ENCODE data around the gene SCGB1D4. TPM values are rescaled to one million over a fixed set of nuclear protein-coding genes. Genes with fewer than 3 reads are reported as not detected.

Gene SCGB1D4
- total RNA-seq, 1 experiment from 2014 or later, result not detected

DNA sequence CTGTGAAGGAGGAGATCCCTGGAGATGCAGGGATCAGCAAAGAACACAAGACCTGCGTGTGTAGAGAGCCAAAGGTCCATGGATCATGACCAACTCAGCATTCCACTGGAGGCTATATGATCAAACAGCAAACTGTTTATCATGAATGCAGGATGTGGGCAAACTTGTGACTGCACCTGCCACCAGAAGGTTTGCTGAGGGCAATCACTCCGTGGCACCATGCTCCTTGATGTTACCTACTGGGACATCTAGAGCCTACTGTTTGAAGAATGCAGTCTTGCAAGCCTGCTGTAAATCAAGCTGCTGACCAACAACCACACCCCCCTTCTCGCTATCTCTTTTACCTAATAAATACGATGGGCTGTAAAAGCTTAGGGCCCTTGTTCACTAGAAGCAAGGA, 47.2 kb downstream of the SCGB1D4 start:
- DNase-seq (ENCODE audit: low read depth, low spot score) (no peak), ATAC-seq (no peak)
- Histone ChIP-seq H3K9me3 (ENCODE audit: control insufficient read depth in 1 of 2, insufficient read depth in 1 of 2, low read depth in 1 of 2, low read length in 2 of 2) (peaks cover 10 to 16% of the 10 kb centered on the region in 2 experiments; a peak in 2 of 4 replicates), H2AFZ (ENCODE audit: low read depth, low read length, poor library complexity, severe bottlenecking) (no peak overlapping the region), H3K4me3 (replicated peaks in 1 of 2; ENCODE audit: low read depth in 1 of 2, low read length in 2 of 2) (no peak overlapping the region), H3K36me3 (ENCODE audit: control insufficient read depth in 1 of 2, insufficient read depth in 2 of 2, low read length in 2 of 2) (no peaks in the 10 kb centered on the region), H3K9me2 (ENCODE audit: insufficient read depth) (no peaks in the 10 kb centered on the region), H4K20me1 (ENCODE audit: insufficient read depth) (no peaks in the 10 kb centered on the region), H3K9ac (ENCODE audit: low read length) (no peak overlapping the region), H3K4me2 (ENCODE audit: low read length) (no peak overlapping the region), H3K4me1 (ENCODE audit: control insufficient read depth in 1 of 2, insufficient read depth in 2 of 2, low read length in 2 of 2) (no peaks in the 10 kb centered on the region), H3K27ac (ENCODE audit: low read depth, low read length) (no peak overlapping the region), H3K27me3 (ENCODE audit: insufficient read depth, low read length) (no peaks in the 10 kb centered on the region), H3K79me2 (ENCODE audit: insufficient read depth, low read length) (no peaks in the 10 kb centered on the region)
- ChIA-PET CTCF (no interaction called here), POLR2A (no interaction called here), RAD21 (ENCODE audit: low non-redundant PET in 1 of 2, low total read pairs in 2 of 2, uncharacterized antibody in 2 of 2, unreplicated experiment in 2 of 2) (no interaction called here)
- intact Hi-C loops (cut with micrococcal nuclease), result no loop called here
- TF ChIP-seq JUND (IDR thresholded peaks at IDR 0.05) (no peak), ZNF274 (IDR thresholded peaks at IDR 0.05; ENCODE audit: low read depth, low read length) (no peak), EZH2 (IDR thresholded peaks at IDR 0.05) (no peak)
- no TSS peak for BruUV-seq (replicated peaks)

Other genes starting within 250 kb of the SCGB1D4 start
- 118 TPM for gene INCENP, start 175.1 kb downstream of the SCGB1D4 start, total RNA-seq (2021; ENCODE audit: unreplicated experiment)
- gene SCGB1D1, start 108.9 kb downstream of the SCGB1D4 start, total RNA-seq (2021; ENCODE audit: unreplicated experiment), result not detected
- not detected for gene SCGB2A1, start 90.4 kb downstream of the SCGB1D4 start, total RNA-seq (2021; ENCODE audit: unreplicated experiment)
- gene SCGB1D2, start 56.8 kb downstream of the SCGB1D4 start, total RNA-seq (2021; ENCODE audit: unreplicated experiment), result not detected
- gene SCGB2A2, start 28.9 kb downstream of the SCGB1D4 start, total RNA-seq (2021; ENCODE audit: unreplicated experiment), result not detected
- 27.6 TPM for gene ASRGL1, start 38.4 kb upstream of the SCGB1D4 start, total RNA-seq (2021; ENCODE audit: unreplicated experiment)
- 2.0 TPM for gene SCGB1A1, start 120.0 kb upstream of the SCGB1D4 start, total RNA-seq (2021; ENCODE audit: unreplicated experiment)
- 239 TPM for gene AHNAK, start 247.7 kb upstream of the SCGB1D4 start, total RNA-seq (2021; ENCODE audit: unreplicated experiment)

Data from HCT116 (cell line).